K562 (cell line): ENCODE data around the gene PLXNB3. TPM values are rescaled to one million over a fixed set of nuclear protein-coding genes. Genes with fewer than 3 reads are reported as not detected.

Experiments
- ATAC-seq: fragments of 200-7000 bp; cut with Tn5 transposase; 3 replicates; pipeline ENCODE4 v1.9.1; 2020; ENCODE audit warnings: moderate library complexity
- BruUV-seq: library from RNA; stranded (reverse); fragments of 400-500 nt; replicated peaks from 2 replicates; lab custom pipeline; 2021; lab: Mats Ljungman, UMichigan
- CTCF ChIA-PET: fragments of 300-600 bp; formaldehyde crosslinking; extraction: SDS; loops from one replicate; lab custom pipeline; 2021; ENCODE audit warnings: low intra/inter-chr PET ratio; lab: Yijun Ruan, JAX
- POLR2A ChIA-PET: fragments of 300-600, 350-650 bp; sonication (Branson Sonifier 250); formaldehyde crosslinking; extraction: SDS; loops from one replicate; lab custom pipeline; 2021; ENCODE audit warnings: antibody characterized with exemption, inconsistent platforms; lab: Yijun Ruan, JAX
- DNase-seq, 4 experiments: peaks; one replicate each; pipeline versions ENCODE4 v3.0.0 to v3.0.0-alpha.2; 2011 to 2018; ENCODE audit warnings: low spot score in 3 of 4, mixed read lengths in 3 of 4; ENCODE audit errors: extremely low read depth in 1 of 4
- FAIRE-seq: peaks from 2 replicates; lab custom pipeline; 2011; peaks lifted over from hg19 to GRCh38; lab: Jason Lieb, UNC
- H2AFZ ChIP-seq: 2 replicates; pipeline ENCODE4 v1.6.0; 2011; ENCODE audit warnings: low read depth, low read length, control low read depth, inconsistent platforms
- H3K27ac ChIP-seq: fragments of 200-600 bp; 3 replicates; pipeline ENCODE4 v1.8.0; 2011; ENCODE audit warnings: low read depth, mild to moderate bottlenecking, control low read depth, inconsistent platforms, low read length, moderate library complexity, mixed read lengths; ENCODE audit errors: extremely low read depth
- H3K27me3 ChIP-seq, 2 experiments: fragments of 300-600 bp in 1 of 2; 2 replicates in 1 of 2; 3 replicates in 1 of 2; pipeline versions ENCODE4 v1.6.0 to v1.8.0; 2011; ENCODE audit warnings: inconsistent platforms in 2 of 2, low read length in 2 of 2, mild to moderate bottlenecking in 1 of 2, mixed read lengths in 1 of 2, moderate library complexity in 1 of 2; ENCODE audit not compliant: control insufficient read depth in 2 of 2, insufficient read depth in 2 of 2
- H3K36me3 ChIP-seq: fragments of 300-600 bp; 3 replicates; pipeline ENCODE4 v1.8.0; 2011; ENCODE audit warnings: mild to moderate bottlenecking, low read length, inconsistent platforms; ENCODE audit not compliant: control insufficient read depth, insufficient read depth
- H3K4me1 ChIP-seq, 2 experiments: fragments of 200-600 bp in 1 of 2; replicated peaks in 1 of 2; 2 replicates in 1 of 2; 3 replicates in 1 of 2; pipeline versions ENCODE4 v1.5.1 to v1.8.0; 2011; ENCODE audit warnings: inconsistent platforms in 2 of 2, low read length in 2 of 2, mild to moderate bottlenecking in 1 of 2, mixed read lengths in 1 of 2, moderate library complexity in 1 of 2; ENCODE audit not compliant: control insufficient read depth in 2 of 2, insufficient read depth in 2 of 2
- H3K4me2 ChIP-seq: 2 replicates; pipeline ENCODE4 v1.6.1; 2011; ENCODE audit warnings: low read length, control low read depth, inconsistent platforms, mixed read lengths; ENCODE audit not compliant: insufficient read depth
- H3K4me3 ChIP-seq: fragments of 200-600 bp; sonication (generic), shearing (Covaris generic); 2 replicates; pipeline ENCODE4 v1.5.1; 2016; ENCODE audit warnings: control low read depth, inconsistent platforms
- H3K79me2 ChIP-seq: fragments of 200-600 bp; 3 replicates; pipeline ENCODE4 v1.8.0; 2011; ENCODE audit warnings: low read length, inconsistent platforms; ENCODE audit not compliant: control insufficient read depth, insufficient read depth
- H3K9ac ChIP-seq, 2 experiments: 2 replicates each; pipeline versions ENCODE4 v1.6.0 to v1.6.1; 2011; ENCODE audit warnings: low read depth in 2 of 2, low read length in 2 of 2, control low read depth in 1 of 2, inconsistent platforms in 1 of 2, mild to moderate bottlenecking in 1 of 2, mixed read lengths in 1 of 2; ENCODE audit not compliant: insufficient read depth in 1 of 2
- H3K9me1 ChIP-seq: one replicate; pipeline ENCODE4 v1.6.0; 2011; ENCODE audit warnings: inconsistent platforms, mild to moderate bottlenecking, low read length, moderate library complexity; ENCODE audit not compliant: control insufficient read depth, insufficient read depth
- H3K9me3 ChIP-seq: replicated peaks from 2 replicates; pipeline ENCODE4 v1.5.1; 2011; ENCODE audit warnings: low read depth, low read length, inconsistent platforms; ENCODE audit not compliant: control insufficient read depth, insufficient read depth
- H4K20me1 ChIP-seq: replicated peaks from 2 replicates; pipeline ENCODE4 v1.6.1; 2011; ENCODE audit warnings: low read length, inconsistent platforms, mixed read lengths; ENCODE audit not compliant: control insufficient read depth, insufficient read depth
- GMEB1 ChIP-seq: fragments of 250-450 bp; sonication (Bioruptor Pico); IDR thresholded peaks from 2 replicates; pipeline ENCODE4 v1.4.0; 2020; ENCODE audit warnings: mild to moderate bottlenecking
- HMGN3 ChIP-seq: IDR thresholded peaks from 2 replicates; pipeline ENCODE4 v1.6.1; 2011; ENCODE audit warnings: borderline replicate concordance, low read depth, mild to moderate bottlenecking, mixed read lengths, low read length; ENCODE audit not compliant: insufficient read length; ENCODE audit errors: extremely low read depth
- MLLT1 ChIP-seq, 2 experiments: fragments of 450-650 bp; IDR thresholded peaks; 2 replicates each; pipeline ENCODE4 v1.6.1; 2016
- PCBP1 ChIP-seq: fragments of 200-400 bp; formaldehyde crosslinking; IDR thresholded peaks from 2 replicates; pipeline ENCODE4 v1.6.1; 2018; ENCODE audit warnings: mild to moderate bottlenecking, low read depth, low read length; ENCODE audit not compliant: poor library complexity, severe bottlenecking
- RBM22 ChIP-seq: fragments of 200-400 bp; formaldehyde crosslinking; IDR thresholded peaks from 2 replicates; pipeline ENCODE4 v1.6.1; 2018; ENCODE audit warnings: low read length, low read depth; ENCODE audit not compliant: poor library complexity, severe bottlenecking
- RFX1 ChIP-seq: fragments of 450-650 bp; IDR thresholded peaks from 2 replicates; pipeline ENCODE4 v1.6.1; 2016; ENCODE audit warnings: mild to moderate bottlenecking, moderate library complexity
- RFX5 ChIP-seq: IDR thresholded peaks from 2 replicates; pipeline ENCODE4 v1.6.1; 2011; ENCODE audit warnings: low read depth, mild to moderate bottlenecking, improper control_type of control experiment, low read length
- ZBTB7A ChIP-seq: IDR thresholded peaks from 2 replicates; pipeline ENCODE4 v1.6.1; 2011; ENCODE audit warnings: low read depth, mild to moderate bottlenecking, low read length, moderate library complexity, borderline replicate concordance; ENCODE audit not compliant: control insufficient read depth
- ZC3H4 ChIP-seq: sonication (generic); formaldehyde crosslinking; IDR thresholded peaks from 2 replicates; pipeline ENCODE4 v1.9.0; 2021; ENCODE audit warnings: missing genetic modification reagents, borderline replicate concordance
- ZFX ChIP-seq: sonication (generic); formaldehyde crosslinking; IDR thresholded peaks from 2 replicates; pipeline ENCODE4 v1.8.0; 2022; ENCODE audit warnings: mild to moderate bottlenecking, missing genetic modification reagents, moderate library complexity
- WGBS: fragments of 100-300 bp; shearing (Covaris generic); methylation state at CpG from one replicate; pipeline ENCODE4 v1.1.6; 2016; ENCODE audit warnings: low coverage, mixed read lengths; ENCODE audit not compliant: insufficient coverage; ENCODE audit errors: missing lambda C conversion rate; 5-methylcytosine and 5-hydroxymethylcytosine counted together
- in situ Hi-C: fragments of 300-500 bp; cut with MboI; formaldehyde crosslinking; loops from 4 replicates; pipeline ENCODE4 v1.15.0; 2018; ENCODE audit warnings: inconsistent platforms, mixed read lengths
- intact Hi-C: fragments of 100-400 bp; cut with micrococcal nuclease; formaldehyde crosslinking; loops from 2 replicates; pipeline ENCODE4 v1.14.2; 2022
- polyA plus RNA-seq, 8 experiments: library from polyadenylated mRNA; depleted of rRNA in 4 of 8; stranded (reverse) in 5 of 8; unstranded in 3 of 8; fragments of >200 nt; fragmentation: Nextera tagmentation in 2 of 8; fragmentation: Illumina TruSeq in 1 of 8; extraction: Ambion mirVana in 2 of 8; extraction: Trizol in 1 of 8; gene quantifications; 2 replicates each; pipeline versions ENCODE4 v1.2.1 to v1.2.3, GENCODE V29; 2011 to 2014; ENCODE audit warnings: inconsistent platforms in 1 of 8, missing spikeins in 1 of 8
- total RNA-seq, 7 experiments: library from RNA; depleted of rRNA in 6 of 7; stranded (reverse); fragments of >200 nt in 6 of 7; fragmentation: Illumina TruSeq in 2 of 7; extraction: Trizol in 2 of 7; gene quantifications; 2 replicates each; pipeline versions ENCODE4 v1.2.1 to v1.2.3, GENCODE V29; 2011 to 2021; ENCODE audit warnings: low replicate concordance in 1 of 7
- TF ChIP-seq, protein P1 (sequence below): sonication (generic); formaldehyde crosslinking; IDR thresholded peaks from 2 replicates; pipeline ENCODE4 v1.8.1; 2023; ENCODE audit warnings: mild to moderate bottlenecking, missing genetic modification reagents
- TF ChIP-seq, protein P2 (sequence below): fragments of 250-450 bp; sonication (Bioruptor Pico); IDR thresholded peaks from 2 replicates; pipeline ENCODE4 v1.5.0; 2021

PLXNB3 gene
- total and polyA plus RNA-seq, 9 of the 15 experiments (the other 6 are each of a cell fraction or from before 2014, with no cell fraction given), result 0.22 to 2.0 (median 1.4) TPM; not detected in 2

DNA sequence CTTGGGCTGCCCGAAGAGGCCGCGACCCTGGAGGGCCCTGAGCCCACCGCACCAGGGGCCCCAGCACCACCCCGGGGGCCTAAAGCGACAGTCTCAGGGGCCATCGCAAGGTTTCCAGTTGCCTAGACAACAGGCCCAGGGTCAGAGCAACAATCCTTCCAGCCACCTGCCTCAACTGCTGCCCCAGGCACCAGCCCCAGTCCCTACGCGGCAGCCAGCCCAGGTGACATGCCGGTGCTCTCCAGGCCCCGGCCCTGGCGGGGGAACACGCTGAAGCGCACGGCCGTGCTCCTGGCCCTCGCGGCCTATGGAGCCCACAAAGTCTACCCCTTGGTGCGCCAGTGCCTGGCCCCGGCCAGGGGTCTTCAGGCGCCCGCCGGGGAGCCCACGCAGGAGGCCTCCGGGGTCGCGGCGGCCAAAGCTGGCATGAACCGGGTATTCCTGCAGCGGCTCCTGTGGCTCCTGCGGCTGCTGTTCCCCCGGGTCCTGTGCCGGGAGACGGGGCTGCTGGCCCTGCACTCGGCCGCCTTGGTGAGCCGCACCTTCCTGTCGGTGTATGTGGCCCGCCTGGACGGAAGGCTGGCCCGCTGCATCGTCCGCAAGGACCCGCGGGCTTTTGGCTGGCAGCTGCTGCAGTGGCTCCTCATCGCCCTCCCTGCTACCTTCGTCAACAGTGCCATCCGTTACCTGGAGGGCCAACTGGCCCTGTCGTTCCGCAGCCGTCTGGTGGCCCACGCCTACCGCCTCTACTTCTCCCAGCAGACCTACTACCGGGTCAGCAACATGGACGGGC, 38.8 kb upstream of the PLXNB3 start:
- Histone ChIP-seq H3K4me1 (peaks cover 39 to 60% of the 10 kb centered on the region in 2 experiments), H3K9me1 (no peaks in the 10 kb centered on the region), H3K27ac (peak overlapping the region; percentile 87), H3K79me2 (peaks cover 50% of the 10 kb centered on the region), H3K4me2 (peak overlapping the region; percentile 71), H3K4me3 (peak overlapping the region; percentile 92), H4K20me1 (peaks cover 10% of the 10 kb centered on the region), H2AFZ (peak overlapping the region; percentile 40; the same call in 1 of the 2 replicates), H3K9me3 (no peaks in the 10 kb centered on the region), H3K36me3 (peaks cover 24% of the 10 kb centered on the region), H3K27me3 (no peaks in the 10 kb centered on the region), H3K9ac (peak overlapping the region; percentile 64 to 92)
- POLR2A ChIA-PET, result no interaction called here
- WGBS, result 84% methylated on average over 28 of the region's 55 CpGs
- no peak for FAIRE-seq
- CTCF ChIA-PET, result no interaction called here
- no peak for DNase-seq
- in situ Hi-C loops, result no loop called here
- no peak for ATAC-seq
- intact Hi-C loops, result no loop called here
- BruUV-seq, result TSS peak; percentile 77
- TF ChIP-seq, protein P1, sequence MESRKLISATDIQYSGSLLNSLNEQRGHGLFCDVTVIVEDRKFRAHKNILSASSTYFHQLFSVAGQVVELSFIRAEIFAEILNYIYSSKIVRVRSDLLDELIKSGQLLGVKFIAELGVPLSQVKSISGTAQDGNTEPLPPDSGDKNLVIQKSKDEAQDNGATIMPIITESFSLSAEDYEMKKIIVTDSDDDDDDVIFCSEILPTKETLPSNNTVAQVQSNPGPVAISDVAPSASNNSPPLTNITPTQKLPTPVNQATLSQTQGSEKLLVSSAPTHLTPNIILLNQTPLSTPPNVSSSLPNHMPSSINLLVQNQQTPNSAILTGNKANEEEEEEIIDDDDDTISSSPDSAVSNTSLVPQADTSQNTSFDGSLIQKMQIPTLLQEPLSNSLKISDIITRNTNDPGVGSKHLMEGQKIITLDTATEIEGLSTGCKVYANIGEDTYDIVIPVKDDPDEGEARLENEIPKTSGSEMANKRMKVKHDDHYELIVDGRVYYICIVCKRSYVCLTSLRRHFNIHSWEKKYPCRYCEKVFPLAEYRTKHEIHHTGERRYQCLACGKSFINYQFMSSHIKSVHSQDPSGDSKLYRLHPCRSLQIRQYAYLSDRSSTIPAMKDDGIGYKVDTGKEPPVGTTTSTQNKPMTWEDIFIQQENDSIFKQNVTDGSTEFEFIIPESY (CRISPR knock-in tag), result peak; percentile 57
- TF ChIP-seq PCBP1, result no peak
- TF ChIP-seq ZC3H4 (CRISPR knock-in tag), result 0 out of 2 replicates have a peak, but pooled peaks have one; percentile 45
- TF ChIP-seq, protein P2, sequence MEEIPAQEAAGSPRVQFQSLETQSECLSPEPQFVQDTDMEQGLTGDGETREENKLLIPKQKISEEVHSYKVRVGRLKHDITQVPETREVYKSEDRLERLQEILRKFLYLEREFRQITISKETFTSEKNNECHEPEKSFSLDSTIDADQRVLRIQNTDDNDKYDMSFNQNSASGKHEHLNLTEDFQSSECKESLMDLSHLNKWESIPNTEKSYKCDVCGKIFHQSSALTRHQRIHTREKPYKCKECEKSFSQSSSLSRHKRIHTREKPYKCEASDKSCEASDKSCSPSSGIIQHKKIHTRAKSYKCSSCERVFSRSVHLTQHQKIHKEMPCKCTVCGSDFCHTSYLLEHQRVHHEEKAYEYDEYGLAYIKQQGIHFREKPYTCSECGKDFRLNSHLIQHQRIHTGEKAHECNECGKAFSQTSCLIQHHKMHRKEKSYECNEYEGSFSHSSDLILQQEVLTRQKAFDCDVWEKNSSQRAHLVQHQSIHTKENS, result no peak
- no peak for TF ChIP-seq GMEB1 (CRISPR knock-in tag)
- TF ChIP-seq RBM22, result peak; percentile 55
- peak; percentile 65 for TF ChIP-seq ZFX
- no peak for TF ChIP-seq HMGN3
- TF ChIP-seq RFX5, result no peak
- peak in 1 of 2 experiments; percentile 71; a peak in 1 of 4 replicates for TF ChIP-seq MLLT1 (IDR thresholded peaks at IDR 0.05)
- peak; percentile 19; the same call in 1 of the 2 replicates for TF ChIP-seq ZBTB7A
- peak; percentile 69; the same call in 1 of the 2 replicates for TF ChIP-seq RFX1
